GM18858 (cell line): ENCODE data around the gene PIEZO2.
"Not testable (repeated sequence)": the region's sequence is repeated elsewhere in the genome, so short reads cannot be mapped to it uniquely, and the experiment has no call there.

Source experiments
- ATAC-seq: cut with Tn5 transposase; IDR thresholded peaks from one replicate; pipeline ENCODE4 v1.9.1; 2021; ENCODE audit not compliant: unreplicated experiment

Gene PIEZO2

DNA sequence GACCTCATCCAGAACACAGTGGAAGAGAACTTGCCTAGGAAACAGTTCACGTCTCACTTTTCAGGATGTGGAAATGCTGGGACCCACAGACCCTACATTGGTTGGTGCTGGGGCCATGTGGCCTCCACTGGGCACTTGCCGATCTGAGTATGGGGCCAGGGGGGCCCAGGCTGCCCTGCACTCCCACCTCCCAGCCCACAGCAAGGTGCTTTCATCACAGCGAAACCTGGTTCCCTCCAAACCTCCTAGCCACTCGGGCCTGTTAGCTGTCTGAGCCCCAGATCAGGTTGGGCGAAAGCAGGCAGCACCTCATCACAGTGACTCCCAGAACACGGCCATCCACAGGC, 510.9 kb downstream of the PIEZO2 start:
- not testable (repeated sequence) for ATAC-seq

DNA sequence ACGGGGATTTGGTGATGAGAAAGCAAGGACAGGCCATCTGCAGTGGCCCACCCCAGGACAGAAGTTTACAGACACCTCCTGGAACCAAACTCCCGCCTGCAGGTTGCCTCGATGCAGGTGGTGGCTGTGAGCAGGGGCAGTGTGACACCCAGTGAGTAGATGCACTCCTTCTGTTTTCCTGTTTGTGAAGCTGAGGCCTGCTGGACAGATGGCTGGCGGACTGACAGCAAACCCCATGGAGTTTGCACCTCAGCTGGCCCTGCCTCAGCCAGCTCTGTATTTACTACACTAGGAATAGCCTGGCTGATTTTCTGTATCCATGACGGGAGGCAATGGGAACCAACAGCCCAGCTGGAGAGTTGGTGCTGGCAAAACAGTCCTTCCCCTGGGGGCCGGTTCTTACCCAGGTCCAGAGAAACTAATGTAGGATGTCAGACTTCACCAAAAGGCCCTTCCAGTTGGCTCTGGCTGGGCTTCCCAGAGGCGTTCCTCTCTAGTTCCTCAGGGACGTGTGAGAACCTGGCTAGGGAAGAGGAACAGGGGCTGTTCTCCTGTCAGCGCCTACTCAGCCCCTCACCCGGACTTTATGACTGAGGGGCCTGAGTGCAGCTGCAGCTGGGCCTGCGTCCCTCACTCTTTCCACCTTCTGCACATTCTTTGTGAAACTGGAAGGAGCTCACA, 511.4 kb downstream of the PIEZO2 start:
- not testable (repeated sequence) for ATAC-seq

GRCh38 chr18:10629076-10629475, 520.3 kb downstream of the PIEZO2 start:
- peak; percentile 99 for ATAC-seq

DNA sequence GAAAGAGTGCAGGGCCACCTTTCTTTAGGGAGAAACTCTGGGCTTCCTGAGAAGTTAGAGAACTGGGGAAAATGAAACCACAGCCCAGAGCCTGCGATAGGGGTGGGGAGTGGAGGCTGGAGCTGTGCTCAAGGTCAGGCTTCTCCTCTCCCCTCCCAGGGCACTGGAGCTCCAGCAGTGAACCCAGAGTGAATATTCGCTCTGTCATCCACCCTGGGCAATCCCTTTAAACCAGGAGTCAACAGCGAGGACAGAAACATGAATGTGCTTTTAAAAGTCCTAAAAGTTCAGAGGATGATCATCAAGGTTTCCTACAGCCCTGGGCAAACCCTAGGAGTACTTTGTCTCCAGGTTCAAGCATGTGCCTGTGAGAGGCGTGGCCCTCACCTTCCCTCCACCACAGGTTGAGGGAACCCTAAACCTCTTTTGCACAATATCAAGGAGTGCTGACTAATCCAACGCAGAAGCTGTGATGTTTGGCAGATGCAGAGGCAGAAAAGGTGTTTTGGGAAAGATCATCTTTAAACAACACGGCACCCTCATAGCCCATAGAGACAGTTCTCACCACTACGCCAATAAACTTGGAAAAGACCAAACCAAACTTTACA, 522.7 kb downstream of the PIEZO2 start:
- not testable (repeated sequence) for ATAC-seq

DNA sequence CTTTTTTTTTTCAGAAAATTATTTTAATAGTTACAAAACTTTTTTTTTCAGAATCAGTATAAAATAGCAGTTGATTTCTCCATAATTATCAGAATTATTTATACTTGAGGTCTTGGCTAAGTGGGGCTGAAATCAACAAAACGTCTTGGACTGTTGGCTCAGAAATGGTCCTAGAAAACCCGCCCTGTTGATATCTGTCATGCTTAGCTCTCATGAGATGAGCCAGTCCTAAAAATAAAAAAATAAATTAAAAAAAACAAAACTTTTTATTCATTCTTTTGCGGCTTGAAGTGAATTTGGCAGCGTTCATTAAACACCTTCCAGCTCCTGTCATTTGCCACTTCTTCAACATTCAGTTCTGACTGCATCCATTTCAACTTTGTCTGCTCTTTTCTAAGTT, 525.8 kb downstream of the PIEZO2 start:
- ATAC-seq: not testable (repeated sequence)

- not testable (repeated sequence) for ATAC-seq
Measured at GRCh38 chr18:10622982-10623381, 526.4 kb downstream of the PIEZO2 start.

- not testable (repeated sequence) for ATAC-seq
Measured at GRCh38 chr18:10620670-10621329, 528.6 kb downstream of the PIEZO2 start.
